ENCODE data around the gene ATP8B1. TPM values are rescaled to one million over a fixed set of nuclear protein-coding genes. Genes with fewer than 3 reads are reported as not detected.
A peak's percentile ranks its signal among the peaks of the same experiment; 100 is the strongest.
"Not testable (repeated sequence)": the region's sequence is repeated elsewhere in the genome, so short reads cannot be mapped to it uniquely, and the experiment has no call there.

Gene ATP8B1
- total RNA-seq, 2 donors from 2014 or later, result 6.0 to 13.0 TPM

- Histone ChIP-seq H3K27me3 (no peaks in the 10 kb centered on the region), H3K4me3 (no peak overlapping the region), H3K36me3 (no peaks in the 10 kb centered on the region), H3K4me1 (no peaks in the 10 kb centered on the region), H3K9me3 (no peaks in the 10 kb centered on the region), H3K27ac (no peak overlapping the region)
- no peak for TF ChIP-seq CTCF (IDR thresholded peaks at IDR 0.05)
- DNase-seq (ENCODE audit: low spot score), result no peak
These were observed 24.5 kb upstream of the ATP8B1 start for GRCh38 chr18:57827646-57828045.

GRCh38 chr18:57826252-57826651, 23.1 kb upstream of the ATP8B1 start:
- Histone ChIP-seq H3K4me1 (no peaks in the 10 kb centered on the region), H3K27me3 (no peaks in the 10 kb centered on the region), H3K27ac (no peak overlapping the region), H3K36me3 (no peaks in the 10 kb centered on the region), H3K9me3 (no peaks in the 10 kb centered on the region), H3K4me3 (no peak overlapping the region)
- DNase-seq (ENCODE audit: low spot score), result no peak
- no peak for TF ChIP-seq CTCF (IDR thresholded peaks at IDR 0.05)

- H3K27ac ChIP-seq, result peak overlapping the region in 1 of 2 donors; percentile 59
- peaks cover 0 to 14% of the 10 kb centered on the region in 2 donors for H3K4me1 ChIP-seq
- H3K27me3 ChIP-seq; DNase-seq (ENCODE audit: low spot score); H3K9me3 ChIP-seq; H3K4me3 ChIP-seq; H3K36me3 ChIP-seq: not testable (repeated sequence)
These were observed 17.5 kb upstream of the ATP8B1 start for GRCh38 chr18:57820583-57820982.

- no peaks in the 10 kb centered on the region for H3K9me3 ChIP-seq
- H3K4me3 ChIP-seq, result no peak overlapping the region
These were observed 16.8 kb upstream of the ATP8B1 start for GRCh38 chr18:57819671-57820460.

GRCh38 chr18:57819119-57819518, 16.0 kb upstream of the ATP8B1 start:
- no peak for TF ChIP-seq CTCF (IDR thresholded peaks at IDR 0.05)
- no peaks in the 10 kb centered on the region for H3K36me3 ChIP-seq
- peaks cover 0 to 14% of the 10 kb centered on the region in 2 donors for H3K4me1 ChIP-seq
- H3K9me3 ChIP-seq, result no peaks in the 10 kb centered on the region
- H3K27me3 ChIP-seq, result no peaks in the 10 kb centered on the region
- H3K4me3 ChIP-seq, result no peak overlapping the region
- no peak for DNase-seq (ENCODE audit: low spot score)
- H3K27ac ChIP-seq, result peak overlapping the region in 1 of 2 donors; percentile 59

More at GRCh38 chr18:57819671-57820460, 16.8 kb upstream of the ATP8B1 start:
- H3K27ac ChIP-seq, result peak overlapping the region; percentile 39 to 59
- peaks cover 0 to 14% of the 10 kb centered on the region in 2 donors for H3K4me1 ChIP-seq
- peak; percentile 81 for DNase-seq (ENCODE audit: low spot score)
- no peaks in the 10 kb centered on the region for H3K27me3 ChIP-seq
- no peak for TF ChIP-seq CTCF (IDR thresholded peaks at IDR 0.05)
- H3K36me3 ChIP-seq, result no peaks in the 10 kb centered on the region

- Histone ChIP-seq H3K27ac (no peak overlapping the region), H3K9me3 (peaks cover 5 to 18% of the 10 kb centered on the region in 2 donors), H3K27me3 (no peaks in the 10 kb centered on the region), H3K4me3 (no peak overlapping the region), H3K36me3 (no peaks in the 10 kb centered on the region), H3K4me1 (peaks cover 0 to 14% of the 10 kb centered on the region in 2 donors)
- no peak for TF ChIP-seq CTCF (IDR thresholded peaks at IDR 0.05)
- no peak for DNase-seq (ENCODE audit: low spot score)
These were observed 13.3 kb upstream of the ATP8B1 start for GRCh38 chr18:57816208-57816954.
